ENCODE results near the gene F2R. TPM values are rescaled to one million over a fixed set of nuclear protein-coding genes. Genes with fewer than 3 reads are reported as not detected.

F2R gene
- total and polyA plus RNA-seq, 2 of the 4 experiments (the other 2 are of a cell fraction): 85.7 to 147 TPM

DNA sequence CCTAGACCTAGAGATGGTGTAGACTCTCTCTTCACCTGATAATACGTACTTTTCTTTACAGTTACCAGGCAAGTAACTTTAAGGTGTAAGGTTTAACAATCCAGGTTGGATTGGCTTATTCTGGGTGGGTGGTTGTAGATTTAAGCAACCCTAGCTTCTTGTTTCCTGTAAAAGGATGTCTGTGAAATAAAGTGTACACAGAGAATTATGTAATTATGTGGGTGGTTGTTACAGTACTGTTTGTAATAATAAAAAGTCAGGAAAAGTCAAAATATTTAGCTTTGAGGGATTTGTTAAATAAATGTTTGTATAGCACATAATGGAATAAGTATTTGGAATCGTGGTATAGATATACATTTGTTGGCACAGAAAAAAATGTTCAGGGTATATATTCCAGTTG, 43.7 kb upstream of the F2R start:
- Histone ChIP-seq H2BK20ac (ENCODE audit: low read depth, low read length) (peak overlapping the region; percentile 88), H3K23ac (ENCODE audit: low read depth, low read length) (peak overlapping the region; percentile 41; the same call in 1 of the 2 replicates), H3K4ac (ENCODE audit: low read depth, low read length) (peak overlapping the region; percentile 71; the same call in 1 of the 2 replicates), H3K27ac (ENCODE audit: insufficient read depth, low read length) (peak overlapping the region; percentile 17; the same call in 1 of the 2 replicates), H3K4me2 (ENCODE audit: low read depth, low read length) (peak overlapping the region; percentile 58; the same call in 1 of the 2 replicates), H4K5ac (ENCODE audit: low read depth, low read length) (peak overlapping the region; percentile 93), H3K14ac (replicated peaks; ENCODE audit: low read depth, low read length) (0 out of 2 replicates have a peak overlapping the region, but pooled peaks have one; percentile 68), H2AK9ac (replicated peaks; ENCODE audit: low read depth, low read length, poor library complexity) (no peak overlapping the region), H3K27me3 (ENCODE audit: control insufficient read depth, insufficient read depth, low read length) (no peaks in the 10 kb centered on the region), H2BK15ac (ENCODE audit: low read depth, low read length) (no peak overlapping the region), H3K79me1 (ENCODE audit: low read depth in 1 of 2, low read length in 2 of 2) (no peaks in the 10 kb centered on the region), H2AFZ (replicated peaks; ENCODE audit: low read length, poor library complexity) (no peak overlapping the region), H4K91ac (ENCODE audit: insufficient read depth, low read depth, low read length) (peak overlapping the region; percentile 23; the same call in 1 of the 2 replicates), H3K56ac (ENCODE audit: extremely low read depth, insufficient read depth, low read length) (no peak overlapping the region), H2BK5ac (ENCODE audit: low read depth, low read length, poor library complexity, severe bottlenecking) (peak overlapping the region; percentile 69), H4K8ac (ENCODE audit: low read depth in 2 of 2, low read length in 2 of 2) (peak overlapping the region; percentile 40 to 61; a peak in 2 of 4 replicates), H3K4me1 (ENCODE audit: control insufficient read depth, insufficient read depth, low read length) (peaks cover 7% of the 10 kb centered on the region), H2BK120ac (ENCODE audit: low read depth, low read length) (peak overlapping the region; percentile 88), H2AK5ac (ENCODE audit: low read depth, low read length) (no peak overlapping the region), H3K9me1 (ENCODE audit: insufficient read depth, low read length) (peaks cover 5% of the 10 kb centered on the region; the same call in 1 of the 2 replicates), H4K20me1 (ENCODE audit: insufficient read depth, low read length) (no peaks in the 10 kb centered on the region), H3K36me3 (ENCODE audit: control insufficient read depth, insufficient read depth, low read length) (no peaks in the 10 kb centered on the region), H3K18ac (ENCODE audit: low read depth, low read length) (peak overlapping the region; percentile 71), H3K9me3 (ENCODE audit: control insufficient read depth, insufficient read depth, low read length) (no peaks in the 10 kb centered on the region), H3K9ac (ENCODE audit: low read depth, low read length) (no peak overlapping the region), H3K4me3 (ENCODE audit: insufficient read depth, low read depth, low read length) (no peak overlapping the region)
- dilution Hi-C loops (cut with HindIII; ENCODE audit: low sequenced_read_pairs, unreplicated experiment) (no loop called here), intact Hi-C loops (cut with micrococcal nuclease) (no loop called here), in situ Hi-C loops (cut with MboI; ENCODE audit: low sequenced_read_pairs) (no loop called here)
- ChIA-PET POLR2A (ENCODE audit: unreplicated experiment) (no interaction called here), CTCF (no interaction called here)
- peak; percentile 86 for ATAC-seq (ENCODE audit: low read depth)
- no CpG with 5 or more reads among the region's 2 CpGs for WGBS, 2 experiments (ENCODE audit: extremely low coverage in 2 of 2, insufficient read length in 1 of 2)
- no TSS peak for BruUV-seq (replicated peaks)
- TF ChIP-seq SMC3 (IDR thresholded peaks at IDR 0.05; ENCODE audit: low read depth, low read length): no peak
- TF ChIP-seq BHLHE40 (IDR thresholded peaks at IDR 0.05; ENCODE audit: low read depth, low read length): no peak
- TF ChIP-seq, protein P1, sequence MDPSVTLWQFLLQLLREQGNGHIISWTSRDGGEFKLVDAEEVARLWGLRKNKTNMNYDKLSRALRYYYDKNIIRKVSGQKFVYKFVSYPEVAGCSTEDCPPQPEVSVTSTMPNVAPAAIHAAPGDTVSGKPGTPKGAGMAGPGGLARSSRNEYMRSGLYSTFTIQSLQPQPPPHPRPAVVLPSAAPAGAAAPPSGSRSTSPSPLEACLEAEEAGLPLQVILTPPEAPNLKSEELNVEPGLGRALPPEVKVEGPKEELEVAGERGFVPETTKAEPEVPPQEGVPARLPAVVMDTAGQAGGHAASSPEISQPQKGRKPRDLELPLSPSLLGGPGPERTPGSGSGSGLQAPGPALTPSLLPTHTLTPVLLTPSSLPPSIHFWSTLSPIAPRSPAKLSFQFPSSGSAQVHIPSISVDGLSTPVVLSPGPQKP (IDR thresholded peaks at IDR 0.05; ENCODE audit: borderline replicate concordance, low read depth, low read length): no peak
- TF ChIP-seq NFE2L2 (IDR thresholded peaks at IDR 0.05; ENCODE audit: low read depth, low read length): no peak
- TF ChIP-seq CEBPB (IDR thresholded peaks at IDR 0.05; ENCODE audit: low read depth, low read length): no peak
- TF ChIP-seq POLR2A (IDR thresholded peaks at IDR 0.05; ENCODE audit: low read depth, low read length): no peak
- TF ChIP-seq RFX5 (IDR thresholded peaks at IDR 0.05; ENCODE audit: low read depth, low read length): no peak
- TF ChIP-seq MAFK (IDR thresholded peaks at IDR 0.05; ENCODE audit: low read depth, low read length): no peak
- TF ChIP-seq, protein P2, sequence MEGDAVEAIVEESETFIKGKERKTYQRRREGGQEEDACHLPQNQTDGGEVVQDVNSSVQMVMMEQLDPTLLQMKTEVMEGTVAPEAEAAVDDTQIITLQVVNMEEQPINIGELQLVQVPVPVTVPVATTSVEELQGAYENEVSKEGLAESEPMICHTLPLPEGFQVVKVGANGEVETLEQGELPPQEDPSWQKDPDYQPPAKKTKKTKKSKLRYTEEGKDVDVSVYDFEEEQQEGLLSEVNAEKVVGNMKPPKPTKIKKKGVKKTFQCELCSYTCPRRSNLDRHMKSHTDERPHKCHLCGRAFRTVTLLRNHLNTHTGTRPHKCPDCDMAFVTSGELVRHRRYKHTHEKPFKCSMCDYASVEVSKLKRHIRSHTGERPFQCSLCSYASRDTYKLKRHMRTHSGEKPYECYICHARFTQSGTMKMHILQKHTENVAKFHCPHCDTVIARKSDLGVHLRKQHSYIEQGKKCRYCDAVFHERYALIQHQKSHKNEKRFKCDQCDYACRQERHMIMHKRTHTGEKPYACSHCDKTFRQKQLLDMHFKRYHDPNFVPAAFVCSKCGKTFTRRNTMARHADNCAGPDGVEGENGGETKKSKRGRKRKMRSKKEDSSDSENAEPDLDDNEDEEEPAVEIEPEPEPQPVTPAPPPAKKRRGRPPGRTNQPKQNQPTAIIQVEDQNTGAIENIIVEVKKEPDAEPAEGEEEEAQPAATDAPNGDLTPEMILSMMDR (conservative IDR thresholded peaks at IDR 0.05; ENCODE audit: low read depth, low read length): no peak
- TF ChIP-seq, protein P3, sequence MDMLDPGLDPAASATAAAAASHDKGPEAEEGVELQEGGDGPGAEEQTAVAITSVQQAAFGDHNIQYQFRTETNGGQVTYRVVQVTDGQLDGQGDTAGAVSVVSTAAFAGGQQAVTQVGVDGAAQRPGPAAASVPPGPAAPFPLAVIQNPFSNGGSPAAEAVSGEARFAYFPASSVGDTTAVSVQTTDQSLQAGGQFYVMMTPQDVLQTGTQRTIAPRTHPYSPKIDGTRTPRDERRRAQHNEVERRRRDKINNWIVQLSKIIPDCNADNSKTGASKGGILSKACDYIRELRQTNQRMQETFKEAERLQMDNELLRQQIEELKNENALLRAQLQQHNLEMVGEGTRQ (IDR thresholded peaks at IDR 0.05; ENCODE audit: low read depth, low read length): no peak
- no peak for TF ChIP-seq RCOR1 (IDR thresholded peaks at IDR 0.05; ENCODE audit: insufficient replicate concordance, low read length)
- no peak for TF ChIP-seq FOS (IDR thresholded peaks at IDR 0.05; ENCODE audit: low read depth, low read length)
- DNase-seq: peak; percentile 49

Measured in IMR-90 (cell line).